Neural cell (in vitro differentiated cells): ENCODE data around the gene C1QTNF1. TPM values are rescaled to one million over a fixed set of nuclear protein-coding genes. Genes with fewer than 3 reads are reported as not detected.

Experiments
- H2AFZ ChIP-seq: fragments of 200-600, 300-800 bp; sonication (generic), shearing (Covaris generic); 2 replicates; pipeline ENCODE4 v1.6.0; 2014; ENCODE audit warnings: low read depth, mild to moderate bottlenecking, antibody characterized with exemption, low read length, moderate library complexity
- H3F3A ChIP-seq: fragments of 200-600 bp; shearing (Covaris generic); 2 replicates; pipeline ENCODE4 v1.6.1; 2016; ENCODE audit warnings: mild to moderate bottlenecking, moderate library complexity, mixed read lengths, antibody characterized with exemption, low read length; ENCODE audit not compliant: insufficient read depth, poor library complexity, severe bottlenecking
- H3K27ac ChIP-seq: fragments of 200-600, 300-800 bp; sonication (generic), shearing (Covaris generic); 2 replicates; pipeline ENCODE4 v1.5.1; 2014; ENCODE audit warnings: mild to moderate bottlenecking, low read length, moderate library complexity
- H3K27me3 ChIP-seq: fragments of 300-800, 200-600 bp; sonication (generic), shearing (Covaris generic); 2 replicates; pipeline ENCODE4 v1.6.0; 2014; ENCODE audit warnings: mild to moderate bottlenecking, low read depth, low read length, moderate library complexity; ENCODE audit not compliant: insufficient read depth
- H3K36me3 ChIP-seq: fragments of 300-800, 200-600 bp; sonication (generic), shearing (Covaris generic); 2 replicates; pipeline ENCODE4 v1.5.1; 2014; ENCODE audit warnings: mild to moderate bottlenecking, antibody characterized with exemption, low read length, moderate library complexity; ENCODE audit not compliant: insufficient read depth
- H3K4me2 ChIP-seq: fragments of 300-800, 200-600 bp; sonication (generic), shearing (Covaris generic); 2 replicates; pipeline ENCODE4 v1.6.0; 2014; ENCODE audit warnings: mild to moderate bottlenecking, low read length
- H3K4me3 ChIP-seq: fragments of 300-800, 200-600 bp; sonication (generic), shearing (Covaris generic); 2 replicates; pipeline ENCODE4 v1.5.1; 2014; ENCODE audit warnings: mild to moderate bottlenecking, low read length, moderate library complexity
- H3K79me2 ChIP-seq: fragments of 200-600 bp; shearing (Covaris generic); replicated peaks from 2 replicates; pipeline ENCODE4 v1.6.0; 2014; ENCODE audit warnings: mild to moderate bottlenecking, low read length, moderate library complexity; ENCODE audit not compliant: insufficient read depth
- H3K9ac ChIP-seq: fragments of 300-800, 200-600 bp; sonication (generic), shearing (Covaris generic); 2 replicates; pipeline ENCODE4 v1.6.1; 2016; ENCODE audit warnings: mild to moderate bottlenecking, low read length, mixed read lengths
- H3K9me2 ChIP-seq: fragments of 200-600 bp; shearing (Covaris generic); 2 replicates; pipeline ENCODE4 v1.6.1; 2016; ENCODE audit warnings: mild to moderate bottlenecking, low read length, mixed read lengths; ENCODE audit not compliant: insufficient read depth
- H3K9me3 ChIP-seq: fragments of 200-600, 300-800 bp; sonication (generic), shearing (Covaris generic); 2 replicates; pipeline ENCODE4 v1.6.1; 2016; ENCODE audit warnings: mild to moderate bottlenecking, mixed run types, low read length, moderate library complexity, mixed read lengths
- H4K20me1 ChIP-seq: fragments of 200-600 bp; shearing (Covaris generic); 2 replicates; pipeline ENCODE4 v1.6.1; 2016; ENCODE audit warnings: mild to moderate bottlenecking, mixed run types; ENCODE audit not compliant: insufficient read depth
- EP300 ChIP-seq: fragments of 450-650 bp; conservative IDR thresholded peaks from 2 replicates; pipeline ENCODE4 v1.6.1; 2014; ENCODE audit warnings: antibody characterized with exemption, mild to moderate bottlenecking, moderate library complexity; ENCODE audit not compliant: poor library complexity, severe bottlenecking
- EZH2 ChIP-seq: fragments of 200-600, 300-800 bp; shearing (Covaris generic), sonication (generic); IDR thresholded peaks from 2 replicates; pipeline ENCODE4 v1.6.1; 2014; ENCODE audit warnings: antibody characterized with exemption, low read length, borderline replicate concordance, mild to moderate bottlenecking; ENCODE audit not compliant: insufficient read depth, poor library complexity, severe bottlenecking
- MXI1 ChIP-seq: fragments of 450-650 bp; conservative IDR thresholded peaks from 2 replicates; pipeline ENCODE4 v1.6.1; 2014; ENCODE audit warnings: antibody characterized with exemption, mild to moderate bottlenecking; ENCODE audit not compliant: poor library complexity, severe bottlenecking
- POLR2AphosphoS5 ChIP-seq: IDR thresholded peaks from 2 replicates; pipeline ENCODE4 v1.6.1; 2012
- RAD21 ChIP-seq: fragments of 450-650 bp; conservative IDR thresholded peaks from 2 replicates; pipeline ENCODE4 v1.6.1; 2014; ENCODE audit warnings: antibody characterized with exemption, mild to moderate bottlenecking, moderate library complexity
- SMC3 ChIP-seq: fragments of 450-650 bp; conservative IDR thresholded peaks from 2 replicates; pipeline ENCODE4 v1.6.1; 2014; ENCODE audit warnings: antibody characterized with exemption, mild to moderate bottlenecking, moderate library complexity; ENCODE audit not compliant: poor library complexity
- TAF1 ChIP-seq: IDR thresholded peaks from 2 replicates; pipeline ENCODE4 v1.6.1; 2012; ENCODE audit warnings: low read depth
- polyA plus RNA-seq: library from polyadenylated mRNA; depleted of rRNA; stranded (reverse); fragments of >200 nt; gene quantifications from 2 replicates; pipeline ENCODE4 v1.2.3, GENCODE V29; 2014
- TF ChIP-seq, protein P1 (sequence below): IDR thresholded peaks from 2 replicates; pipeline ENCODE4 v1.6.1; 2012; ENCODE audit warnings: borderline replicate concordance
- TF ChIP-seq, protein P2 (sequence below): fragments of 450-650 bp; IDR thresholded peaks from 2 replicates; pipeline ENCODE4 v1.5.1; 2014; ENCODE audit warnings: antibody characterized with exemption, mild to moderate bottlenecking, moderate library complexity; ENCODE audit not compliant: poor library complexity, severe bottlenecking

Gene C1QTNF1
- polyA plus RNA-seq, 1 donor from 2014 or later = 0.16 TPM

DNA sequence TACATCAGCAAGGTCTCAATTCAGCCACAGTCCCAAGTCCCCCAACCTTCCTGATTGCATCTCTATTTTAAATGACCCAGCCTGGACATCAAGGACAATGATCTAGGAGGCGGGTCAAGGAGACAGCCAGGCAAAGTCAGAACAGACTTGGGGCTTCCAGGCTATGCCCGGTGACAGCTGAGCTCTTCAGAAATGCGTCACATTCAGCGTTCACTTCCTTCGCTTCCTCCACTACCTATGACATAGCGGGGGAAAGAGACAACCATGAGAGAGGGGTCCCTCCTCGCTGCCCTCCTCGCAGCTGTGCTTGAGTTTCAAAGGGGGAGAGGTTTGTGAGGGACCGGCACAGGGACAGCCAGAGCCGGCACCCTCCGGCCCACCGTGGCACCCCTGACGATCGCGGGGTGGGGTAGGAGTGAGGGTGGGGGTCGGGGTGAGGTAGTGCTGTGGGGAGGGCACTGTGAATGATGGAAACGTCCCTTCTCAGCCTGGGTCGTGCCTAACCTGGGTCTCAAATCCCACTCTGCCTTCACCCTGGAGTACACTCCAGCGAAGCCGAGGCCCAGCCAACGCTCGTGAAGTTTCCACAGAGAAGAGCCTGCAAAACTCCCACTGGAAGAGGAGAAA lies 31.9 kb upstream of the C1QTNF1 start:
- H3K27ac ChIP-seq = no peak overlapping the region
- TF ChIP-seq TAF1 (no peak), RAD21 (no peak)
- TF ChIP-seq, protein P1, sequence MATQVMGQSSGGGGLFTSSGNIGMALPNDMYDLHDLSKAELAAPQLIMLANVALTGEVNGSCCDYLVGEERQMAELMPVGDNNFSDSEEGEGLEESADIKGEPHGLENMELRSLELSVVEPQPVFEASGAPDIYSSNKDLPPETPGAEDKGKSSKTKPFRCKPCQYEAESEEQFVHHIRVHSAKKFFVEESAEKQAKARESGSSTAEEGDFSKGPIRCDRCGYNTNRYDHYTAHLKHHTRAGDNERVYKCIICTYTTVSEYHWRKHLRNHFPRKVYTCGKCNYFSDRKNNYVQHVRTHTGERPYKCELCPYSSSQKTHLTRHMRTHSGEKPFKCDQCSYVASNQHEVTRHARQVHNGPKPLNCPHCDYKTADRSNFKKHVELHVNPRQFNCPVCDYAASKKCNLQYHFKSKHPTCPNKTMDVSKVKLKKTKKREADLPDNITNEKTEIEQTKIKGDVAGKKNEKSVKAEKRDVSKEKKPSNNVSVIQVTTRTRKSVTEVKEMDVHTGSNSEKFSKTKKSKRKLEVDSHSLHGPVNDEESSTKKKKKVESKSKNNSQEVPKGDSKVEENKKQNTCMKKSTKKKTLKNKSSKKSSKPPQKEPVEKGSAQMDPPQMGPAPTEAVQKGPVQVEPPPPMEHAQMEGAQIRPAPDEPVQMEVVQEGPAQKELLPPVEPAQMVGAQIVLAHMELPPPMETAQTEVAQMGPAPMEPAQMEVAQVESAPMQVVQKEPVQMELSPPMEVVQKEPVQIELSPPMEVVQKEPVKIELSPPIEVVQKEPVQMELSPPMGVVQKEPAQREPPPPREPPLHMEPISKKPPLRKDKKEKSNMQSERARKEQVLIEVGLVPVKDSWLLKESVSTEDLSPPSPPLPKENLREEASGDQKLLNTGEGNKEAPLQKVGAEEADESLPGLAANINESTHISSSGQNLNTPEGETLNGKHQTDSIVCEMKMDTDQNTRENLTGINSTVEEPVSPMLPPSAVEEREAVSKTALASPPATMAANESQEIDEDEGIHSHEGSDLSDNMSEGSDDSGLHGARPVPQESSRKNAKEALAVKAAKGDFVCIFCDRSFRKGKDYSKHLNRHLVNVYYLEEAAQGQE = no peak

DNA sequence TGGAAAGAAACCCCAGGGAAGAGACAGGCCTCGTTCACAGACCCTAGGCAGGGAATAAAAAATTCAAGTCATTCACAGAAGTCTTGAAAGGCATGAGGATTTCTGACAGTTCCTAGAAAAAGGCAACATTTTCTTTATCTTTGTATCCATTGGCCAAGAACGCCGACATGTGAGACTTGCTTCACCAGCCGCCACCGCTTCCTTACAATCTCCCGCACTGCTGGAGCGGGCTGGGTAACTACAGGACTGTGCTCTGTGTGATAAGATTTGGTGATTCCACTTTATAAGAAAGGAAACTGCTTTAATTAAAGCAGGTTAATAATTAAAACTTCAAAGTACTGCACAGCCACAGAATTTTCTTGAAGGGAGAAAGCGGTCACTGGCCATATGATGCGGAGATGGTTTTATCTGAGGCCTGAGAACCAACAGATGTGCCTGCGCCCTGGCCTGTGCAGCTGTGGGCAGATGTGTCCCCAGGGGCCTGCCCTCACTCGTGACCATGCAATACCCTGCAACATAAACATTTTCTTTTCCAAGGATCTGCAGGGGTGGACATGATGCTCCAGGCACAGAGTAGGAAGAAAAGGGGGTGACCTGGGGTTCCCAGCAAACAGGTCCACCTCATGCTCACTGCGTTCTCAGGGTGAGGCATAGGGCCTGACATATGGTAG lies 31.3 kb upstream of the C1QTNF1 start:
- TF ChIP-seq, protein P1 = no peak
- no peak for TF ChIP-seq MXI1
- no peak for TF ChIP-seq SMC3
- TF ChIP-seq RAD21 = no peak
- TF ChIP-seq, protein P2, sequence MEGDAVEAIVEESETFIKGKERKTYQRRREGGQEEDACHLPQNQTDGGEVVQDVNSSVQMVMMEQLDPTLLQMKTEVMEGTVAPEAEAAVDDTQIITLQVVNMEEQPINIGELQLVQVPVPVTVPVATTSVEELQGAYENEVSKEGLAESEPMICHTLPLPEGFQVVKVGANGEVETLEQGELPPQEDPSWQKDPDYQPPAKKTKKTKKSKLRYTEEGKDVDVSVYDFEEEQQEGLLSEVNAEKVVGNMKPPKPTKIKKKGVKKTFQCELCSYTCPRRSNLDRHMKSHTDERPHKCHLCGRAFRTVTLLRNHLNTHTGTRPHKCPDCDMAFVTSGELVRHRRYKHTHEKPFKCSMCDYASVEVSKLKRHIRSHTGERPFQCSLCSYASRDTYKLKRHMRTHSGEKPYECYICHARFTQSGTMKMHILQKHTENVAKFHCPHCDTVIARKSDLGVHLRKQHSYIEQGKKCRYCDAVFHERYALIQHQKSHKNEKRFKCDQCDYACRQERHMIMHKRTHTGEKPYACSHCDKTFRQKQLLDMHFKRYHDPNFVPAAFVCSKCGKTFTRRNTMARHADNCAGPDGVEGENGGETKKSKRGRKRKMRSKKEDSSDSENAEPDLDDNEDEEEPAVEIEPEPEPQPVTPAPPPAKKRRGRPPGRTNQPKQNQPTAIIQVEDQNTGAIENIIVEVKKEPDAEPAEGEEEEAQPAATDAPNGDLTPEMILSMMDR = no peak
- TF ChIP-seq EZH2 = no peak
- no peak for TF ChIP-seq TAF1
- TF ChIP-seq POLR2AphosphoS5 = no peak
- no peak for TF ChIP-seq EP300
- Histone ChIP-seq H3K9me3 (no peaks in the 10 kb centered on the region), H3K27ac (no peak overlapping the region), H3F3A (no peaks in the 10 kb centered on the region), H2AFZ (no peak overlapping the region), H3K9me2 (no peaks in the 10 kb centered on the region), H4K20me1 (no peaks in the 10 kb centered on the region), H3K27me3 (no peaks in the 10 kb centered on the region), H3K9ac (no peak overlapping the region), H3K79me2 (no peaks in the 10 kb centered on the region), H3K4me2 (no peak overlapping the region), H3K36me3 (no peaks in the 10 kb centered on the region), H3K4me3 (no peak overlapping the region)

More for the DNA sequence above, 31.9 kb upstream of the C1QTNF1 start:
- Histone ChIP-seq H3K4me2 (no peak overlapping the region), H3K79me2 (no peaks in the 10 kb centered on the region), H3K9me2 (no peaks in the 10 kb centered on the region), H3K9me3 (no peaks in the 10 kb centered on the region), H3F3A (no peaks in the 10 kb centered on the region), H3K4me3 (no peak overlapping the region), H3K9ac (no peak overlapping the region), H3K27me3 (no peaks in the 10 kb centered on the region), H3K36me3 (no peaks in the 10 kb centered on the region), H2AFZ (no peak overlapping the region), H4K20me1 (no peaks in the 10 kb centered on the region)
